Chondrocyte (in vitro differentiated cells): Measurements from ENCODE around the gene MEIKIN. TPM values are rescaled to one million over a fixed set of nuclear protein-coding genes. Genes with fewer than 3 reads are reported as not detected.
"Not testable (repeated sequence)": the region's sequence is repeated elsewhere in the genome, so short reads cannot be mapped to it uniquely, and the experiment has no call there.

ENCODE experiments used
- DNase-seq: peaks from one replicate; pipeline ENCODE4 v3.0.0; 2021; ENCODE audit warnings: mixed read lengths, low spot score
- H3K27ac Mint-ChIP-seq: one replicate; pipeline ENCODE4 v1.8.0; 2021; ENCODE audit warnings: mild to moderate bottlenecking, moderate library complexity, mixed read lengths; ENCODE audit not compliant: unreplicated experiment
- H3K27me3 Mint-ChIP-seq: 2 replicates; pipeline ENCODE4 v1.8.0; 2021; ENCODE audit warnings: low read depth, mixed read lengths
- H3K36me3 Mint-ChIP-seq: 2 replicates; pipeline ENCODE4 v1.8.0; 2021; ENCODE audit warnings: low read depth, mixed read lengths
- H3K4me1 Mint-ChIP-seq: 2 replicates; pipeline ENCODE4 v1.8.0; 2021; ENCODE audit warnings: low read depth, mild to moderate bottlenecking, mixed read lengths
- H3K4me3 Mint-ChIP-seq: one replicate; pipeline ENCODE4 v1.8.0; 2021; ENCODE audit warnings: mild to moderate bottlenecking, moderate library complexity, mixed read lengths; ENCODE audit not compliant: unreplicated experiment
- H3K9me3 Mint-ChIP-seq: 2 replicates; pipeline ENCODE4 v1.8.0; 2021; ENCODE audit warnings: low read depth, mixed read lengths
- total RNA-seq: library from RNA; stranded (reverse); gene quantifications from 3 replicates; pipeline ENCODE4 v1.2.1, GENCODE V29; 2021
- TF ChIP-seq, protein P1 (sequence below): fragments of 200-600 bp; sonication (generic); IDR thresholded peaks from 2 replicates; pipeline ENCODE4 v1.5.0; 2021; ENCODE audit warnings: antibody characterized with exemption, mild to moderate bottlenecking, moderate library complexity

MEIKIN gene
- total RNA-seq, 1 donor from 2014 or later = not detected

DNA sequence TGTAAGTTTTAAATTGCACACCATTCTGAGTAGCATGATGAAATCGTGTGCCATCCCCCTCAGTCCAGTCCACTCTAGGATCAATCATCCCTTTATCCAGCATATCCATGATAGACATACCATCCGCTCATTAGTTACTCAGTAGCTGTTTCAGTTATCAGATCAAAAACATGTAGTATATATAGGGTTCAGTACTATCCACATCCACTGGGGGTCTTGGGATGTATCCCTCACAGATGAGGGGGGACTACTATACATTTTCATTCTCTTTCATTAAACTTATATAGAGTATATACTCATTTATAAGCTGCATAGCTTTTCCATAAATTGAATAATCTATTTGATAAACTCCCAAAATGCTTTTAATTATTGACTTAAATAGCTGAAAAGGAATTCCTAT is 67.6 kb downstream of the MEIKIN start:
- Mint-ChIP-seq H3K36me3 (no peaks in the 10 kb centered on the region), H3K9me3 (peaks cover 3% of the 10 kb centered on the region), H3K4me1 (no peaks in the 10 kb centered on the region), H3K4me3 (no peak overlapping the region), H3K27me3 (peaks cover 11% of the 10 kb centered on the region), H3K27ac (no peak overlapping the region)
- DNase-seq = no peak
- TF ChIP-seq, protein P1, sequence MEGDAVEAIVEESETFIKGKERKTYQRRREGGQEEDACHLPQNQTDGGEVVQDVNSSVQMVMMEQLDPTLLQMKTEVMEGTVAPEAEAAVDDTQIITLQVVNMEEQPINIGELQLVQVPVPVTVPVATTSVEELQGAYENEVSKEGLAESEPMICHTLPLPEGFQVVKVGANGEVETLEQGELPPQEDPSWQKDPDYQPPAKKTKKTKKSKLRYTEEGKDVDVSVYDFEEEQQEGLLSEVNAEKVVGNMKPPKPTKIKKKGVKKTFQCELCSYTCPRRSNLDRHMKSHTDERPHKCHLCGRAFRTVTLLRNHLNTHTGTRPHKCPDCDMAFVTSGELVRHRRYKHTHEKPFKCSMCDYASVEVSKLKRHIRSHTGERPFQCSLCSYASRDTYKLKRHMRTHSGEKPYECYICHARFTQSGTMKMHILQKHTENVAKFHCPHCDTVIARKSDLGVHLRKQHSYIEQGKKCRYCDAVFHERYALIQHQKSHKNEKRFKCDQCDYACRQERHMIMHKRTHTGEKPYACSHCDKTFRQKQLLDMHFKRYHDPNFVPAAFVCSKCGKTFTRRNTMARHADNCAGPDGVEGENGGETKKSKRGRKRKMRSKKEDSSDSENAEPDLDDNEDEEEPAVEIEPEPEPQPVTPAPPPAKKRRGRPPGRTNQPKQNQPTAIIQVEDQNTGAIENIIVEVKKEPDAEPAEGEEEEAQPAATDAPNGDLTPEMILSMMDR = no peak

- not testable (repeated sequence) for H3K4me3 Mint-ChIP-seq, H3K27me3 Mint-ChIP-seq, H3K36me3 Mint-ChIP-seq, DNase-seq, H3K27ac Mint-ChIP-seq, H3K4me1 Mint-ChIP-seq
- H3K9me3 Mint-ChIP-seq = peaks cover 28% of the 10 kb centered on the region
Observed at GRCh38 chr5:131871251-131871650, 74.2 kb downstream of the MEIKIN start.

DNA sequence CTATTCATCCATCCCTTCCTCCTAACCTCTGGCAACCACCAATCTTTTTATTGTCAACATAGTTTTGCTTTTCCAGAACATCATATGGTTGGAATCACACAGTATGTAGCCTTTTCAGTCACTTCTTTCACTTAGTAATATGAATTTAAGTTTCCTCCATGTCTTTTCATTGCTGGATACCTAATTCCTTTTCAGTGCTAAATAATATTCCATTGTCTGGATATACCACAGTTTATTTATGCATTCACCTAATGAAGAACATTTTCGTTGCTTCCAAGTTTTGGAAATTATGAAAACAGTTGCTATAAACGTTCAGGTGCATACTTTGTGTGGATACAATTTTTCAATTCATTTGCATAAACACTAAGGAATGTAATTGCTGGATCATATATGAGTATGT is 77.9 kb downstream of the MEIKIN start:
- Mint-ChIP-seq H3K27ac (no peak overlapping the region), H3K4me1 (no peaks in the 10 kb centered on the region), H3K4me3 (no peak overlapping the region), H3K27me3 (no peaks in the 10 kb centered on the region), H3K9me3 (peaks cover 50% of the 10 kb centered on the region), H3K36me3 (peaks cover 1% of the 10 kb centered on the region)
- no peak for DNase-seq
- TF ChIP-seq, protein P1 = no peak

DNA sequence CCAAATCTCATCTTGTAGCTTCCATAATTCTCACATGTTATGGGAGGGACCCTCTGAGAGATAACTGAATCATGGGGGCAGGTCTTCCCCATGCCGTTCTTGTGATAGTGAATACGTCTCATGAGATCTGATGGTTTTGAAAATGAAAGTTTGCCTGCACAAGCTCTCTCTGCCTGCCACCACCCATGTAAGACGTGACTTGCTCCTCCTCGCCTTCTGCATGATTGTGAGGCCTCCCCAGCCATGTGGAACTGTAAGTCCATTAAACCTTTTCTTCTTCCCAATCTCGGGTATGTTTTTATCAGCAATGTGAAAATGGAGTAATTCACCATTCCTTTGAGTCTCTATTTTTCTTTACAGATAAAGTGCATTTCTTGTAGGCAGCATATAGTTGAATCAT is 81.8 kb downstream of the MEIKIN start:
- DNase-seq = no peak
- TF ChIP-seq, protein P1 = no peak
- no peaks in the 10 kb centered on the region for H3K4me1 Mint-ChIP-seq
- no peak overlapping the region for H3K4me3 Mint-ChIP-seq
- peaks cover 1% of the 10 kb centered on the region for H3K36me3 Mint-ChIP-seq
- no peak overlapping the region for H3K27ac Mint-ChIP-seq
- peaks cover 42% of the 10 kb centered on the region for H3K9me3 Mint-ChIP-seq
- peaks cover 3% of the 10 kb centered on the region for H3K27me3 Mint-ChIP-seq

DNA sequence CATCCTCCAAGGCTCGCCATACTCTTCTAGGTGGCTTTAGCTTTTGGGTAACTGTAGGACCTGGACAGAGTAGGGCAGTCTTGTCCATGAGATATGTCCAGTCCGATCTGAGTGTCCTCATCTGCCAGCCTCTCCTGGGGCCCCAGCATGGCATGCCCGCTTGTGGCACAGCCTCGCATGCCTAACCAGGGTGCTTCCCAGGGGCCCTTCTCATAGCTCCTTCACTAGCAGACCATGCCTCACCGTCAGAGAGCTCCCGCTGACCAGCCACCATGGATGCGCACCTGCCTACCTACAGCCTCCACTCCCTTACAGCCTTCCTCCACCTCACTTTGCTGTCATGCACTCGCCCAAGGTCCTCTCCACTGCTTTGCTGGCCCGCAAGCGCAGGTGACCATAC is 88.1 kb downstream of the MEIKIN start:
- Mint-ChIP-seq H3K27ac (no peak overlapping the region), H3K27me3 (peaks cover 10% of the 10 kb centered on the region), H3K9me3 (peaks cover 4% of the 10 kb centered on the region), H3K4me3 (no peak overlapping the region), H3K4me1 (peaks cover 2% of the 10 kb centered on the region), H3K36me3 (no peaks in the 10 kb centered on the region)
- no peak for DNase-seq
- TF ChIP-seq, protein P1 = no peak

DNA sequence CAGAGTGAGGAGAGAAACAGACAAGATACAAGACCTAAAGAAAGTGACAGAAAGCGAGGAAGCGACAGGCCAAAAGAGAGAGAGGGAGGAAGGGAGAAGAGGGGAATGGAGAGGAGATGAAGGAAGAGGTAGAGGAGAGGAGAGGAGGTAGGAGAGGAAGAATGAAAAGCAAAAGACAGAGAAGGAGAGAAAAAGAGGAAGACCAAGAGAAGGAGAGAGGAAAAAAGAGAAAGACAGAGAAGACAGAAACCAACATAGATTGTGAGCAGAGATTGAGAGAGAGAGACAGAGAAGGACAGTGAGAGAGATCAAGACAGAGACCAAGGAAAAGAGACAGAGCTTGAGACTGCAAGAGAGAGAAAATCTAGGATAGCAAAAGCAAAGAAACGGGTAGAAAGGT is 90.0 kb downstream of the MEIKIN start:
- no peak overlapping the region for H3K27ac Mint-ChIP-seq
- no peak overlapping the region for H3K4me3 Mint-ChIP-seq
- H3K4me1 Mint-ChIP-seq = peaks cover 2% of the 10 kb centered on the region
- H3K9me3 Mint-ChIP-seq = peaks cover 4% of the 10 kb centered on the region
- H3K27me3 Mint-ChIP-seq = peaks cover 10% of the 10 kb centered on the region
- H3K36me3 Mint-ChIP-seq = no peaks in the 10 kb centered on the region
- no peak for DNase-seq
- TF ChIP-seq, protein P1 = no peak
